H9 (cell line): ENCODE data around the gene SEMA6C. TPM values are rescaled to one million over a fixed set of nuclear protein-coding genes. Genes with fewer than 3 reads are reported as not detected.
"Not testable (repeated sequence)": the region's sequence is repeated elsewhere in the genome, so short reads cannot be mapped to it uniquely, and the experiment has no call there.

Experiments
- DNase-seq: peaks from one replicate; pipeline ENCODE4 v3.0.0-alpha.2; 2017
- H2AFZ ChIP-seq: one replicate; pipeline ENCODE4 v1.6.1; 2013; ENCODE audit warnings: mild to moderate bottlenecking, low read length, control low read depth, moderate library complexity
- H2AK5ac ChIP-seq: 2 replicates; pipeline ENCODE4 v1.6.1; 2013; ENCODE audit warnings: low read length, control low read depth, mixed read lengths; ENCODE audit not compliant: insufficient read length
- H2BK120ac ChIP-seq: one replicate; pipeline ENCODE4 v1.6.1; 2013; ENCODE audit warnings: low read depth, mild to moderate bottlenecking, low read length, control low read depth, inconsistent platforms; ENCODE audit not compliant: poor library complexity, severe bottlenecking
- H2BK12ac ChIP-seq: 2 replicates; pipeline ENCODE4 v1.6.1; 2013; ENCODE audit warnings: low read length, control low read depth, mixed read lengths, low read depth; ENCODE audit not compliant: insufficient read length
- H2BK15ac ChIP-seq: 2 replicates; pipeline ENCODE4 v1.6.1; 2013; ENCODE audit warnings: low read depth, low read length, control low read depth
- H2BK20ac ChIP-seq: one replicate; pipeline ENCODE4 v1.6.1; 2013; ENCODE audit warnings: low read depth, mild to moderate bottlenecking, low read length, control low read depth, inconsistent platforms; ENCODE audit not compliant: poor library complexity, severe bottlenecking
- H2BK5ac ChIP-seq: 2 replicates; pipeline ENCODE4 v1.6.1; 2013; ENCODE audit warnings: low read length, control low read depth, mixed read lengths; ENCODE audit not compliant: insufficient read length
- H3K14ac ChIP-seq: 2 replicates; pipeline ENCODE4 v1.6.1; 2013; ENCODE audit warnings: low read length, control low read depth; ENCODE audit not compliant: insufficient read depth
- H3K18ac ChIP-seq: 2 replicates; pipeline ENCODE4 v1.6.1; 2013; ENCODE audit warnings: low read depth, mild to moderate bottlenecking, mixed read lengths, low read length, control low read depth; ENCODE audit not compliant: insufficient read length
- H3K23ac ChIP-seq: 2 replicates; pipeline ENCODE4 v1.6.1; 2013; ENCODE audit warnings: low read length, control low read depth, mixed read lengths, low read depth; ENCODE audit not compliant: insufficient read length
- H3K23me2 ChIP-seq: 2 replicates; pipeline ENCODE4 v1.6.1; 2013; ENCODE audit warnings: low read depth, mild to moderate bottlenecking, mixed read lengths, low read length, control low read depth; ENCODE audit not compliant: insufficient read length, poor library complexity, severe bottlenecking
- H3K27ac ChIP-seq: 2 replicates; pipeline ENCODE4 v1.5.1; 2013; ENCODE audit warnings: low read length, control low read depth, mixed read lengths, low read depth; ENCODE audit not compliant: insufficient read length
- H3K27me3 ChIP-seq: 2 replicates; pipeline ENCODE4 v1.6.1; 2013; ENCODE audit warnings: low read length, control low read depth, inconsistent platforms; ENCODE audit not compliant: insufficient read depth
- H3K4ac ChIP-seq: 2 replicates; pipeline ENCODE4 v1.6.1; 2013; ENCODE audit warnings: low read depth, mild to moderate bottlenecking, control low read depth, inconsistent platforms, low read length, moderate library complexity
- H3K4me1 ChIP-seq: 2 replicates; pipeline ENCODE4 v1.6.1; 2013; ENCODE audit warnings: low read length, control low read depth, inconsistent platforms; ENCODE audit not compliant: insufficient read depth
- H3K4me2 ChIP-seq: 2 replicates; pipeline ENCODE4 v1.6.1; 2013; ENCODE audit warnings: low read length, control low read depth, mixed read lengths; ENCODE audit not compliant: insufficient read length, insufficient read depth
- H3K56ac ChIP-seq: 2 replicates; pipeline ENCODE4 v1.6.1; 2013; ENCODE audit warnings: low read depth, mild to moderate bottlenecking, mixed read lengths, low read length, control low read depth; ENCODE audit not compliant: insufficient read length
- H3K79me1 ChIP-seq: 2 replicates; pipeline ENCODE4 v1.6.1; 2013; ENCODE audit warnings: low read depth, mild to moderate bottlenecking, moderate library complexity, low read length, control low read depth, inconsistent platforms; ENCODE audit not compliant: insufficient read depth, poor library complexity, severe bottlenecking
- H3K79me2 ChIP-seq: 2 replicates; pipeline ENCODE4 v1.6.1; 2013; ENCODE audit warnings: low read length, control low read depth, inconsistent platforms; ENCODE audit not compliant: insufficient read depth
- H3K9ac ChIP-seq: 2 replicates; pipeline ENCODE4 v1.6.1; 2013; ENCODE audit warnings: low read length, control low read depth, mixed read lengths; ENCODE audit not compliant: insufficient read length; ENCODE audit errors: extremely low read depth
- H3K9me3 ChIP-seq: one replicate; pipeline ENCODE4 v1.6.1; 2013; ENCODE audit warnings: low read depth, low read length, inconsistent platforms; ENCODE audit not compliant: control insufficient read depth
- H3T11ph ChIP-seq: one replicate; pipeline ENCODE4 v1.6.1; 2013; ENCODE audit warnings: mild to moderate bottlenecking, low read length, control low read depth, inconsistent platforms
- H4K20me1 ChIP-seq: one replicate; pipeline ENCODE4 v1.6.1; 2013; ENCODE audit not compliant: control insufficient read depth, insufficient read length, insufficient read depth
- H4K5ac ChIP-seq: 2 replicates; pipeline ENCODE4 v1.6.1; 2013; ENCODE audit warnings: low read depth, mild to moderate bottlenecking, mixed read lengths, low read length, control low read depth; ENCODE audit not compliant: insufficient read length
- H4K8ac ChIP-seq: replicated peaks from 2 replicates; pipeline ENCODE4 v1.6.1; 2013; ENCODE audit warnings: low read length, control low read depth, mixed read lengths, low read depth; ENCODE audit not compliant: insufficient read length
- H4K91ac ChIP-seq: 2 replicates; pipeline ENCODE4 v1.6.1; 2013; ENCODE audit warnings: low read depth, mild to moderate bottlenecking, moderate library complexity, mixed read lengths, low read length, control low read depth; ENCODE audit not compliant: insufficient read length
- H3K27ac Mint-ChIP-seq, 3 experiments: 2 replicates in 2 of 3; 3 replicates in 1 of 3; pipeline ENCODE4 v1.8.0; 2020 to 2021; ENCODE audit warnings: mixed read lengths in 3 of 3, mild to moderate bottlenecking in 1 of 3, moderate library complexity in 1 of 3
- H3K27me3 Mint-ChIP-seq: 2 replicates; pipeline ENCODE4 v1.8.0; 2021; ENCODE audit warnings: low read depth, mild to moderate bottlenecking, moderate library complexity, mixed read lengths
- H3K36me3 Mint-ChIP-seq, 3 experiments: 2 replicates in 2 of 3; 3 replicates in 1 of 3; pipeline ENCODE4 v1.8.0; 2020 to 2021; ENCODE audit warnings: low read depth in 3 of 3, mixed read lengths in 3 of 3; ENCODE audit not compliant: insufficient read depth in 1 of 3
- H3K4me1 Mint-ChIP-seq, 2 experiments: 2 replicates each; pipeline ENCODE4 v1.8.0; 2020; ENCODE audit warnings: mixed read lengths in 2 of 2
- H3K4me3 Mint-ChIP-seq, 2 experiments: 2 replicates in 1 of 2; 3 replicates in 1 of 2; pipeline ENCODE4 v1.8.0; 2020 to 2021; ENCODE audit warnings: mild to moderate bottlenecking in 2 of 2, mixed read lengths in 2 of 2, moderate library complexity in 1 of 2
- H3K9me3 Mint-ChIP-seq, 2 experiments: 2 replicates in 1 of 2; 3 replicates in 1 of 2; pipeline ENCODE4 v1.8.0; 2020; ENCODE audit warnings: mild to moderate bottlenecking in 2 of 2, mixed read lengths in 2 of 2, moderate library complexity in 1 of 2
- whole genome bisulfite sequencing: extraction: QIAGEN DNeasy Blood & Tissue Kit; methylation state at CpG from one replicate; pipeline ENCODE4 v1.1.7; 2013; ENCODE audit warnings: missing lambda C conversion rate, low lambda C conversion rate, mixed read lengths; ENCODE audit not compliant: insufficient read length; ENCODE audit errors: extremely low coverage; 5-methylcytosine and 5-hydroxymethylcytosine counted together
- total RNA-seq: library from RNA; stranded (reverse); gene quantifications from 2 replicates; pipeline ENCODE4 v1.2.1, GENCODE V29; 2021

Gene SEMA6C
- total RNA-seq, 1 experiment from 2014 or later: 12.3 TPM

DNA sequence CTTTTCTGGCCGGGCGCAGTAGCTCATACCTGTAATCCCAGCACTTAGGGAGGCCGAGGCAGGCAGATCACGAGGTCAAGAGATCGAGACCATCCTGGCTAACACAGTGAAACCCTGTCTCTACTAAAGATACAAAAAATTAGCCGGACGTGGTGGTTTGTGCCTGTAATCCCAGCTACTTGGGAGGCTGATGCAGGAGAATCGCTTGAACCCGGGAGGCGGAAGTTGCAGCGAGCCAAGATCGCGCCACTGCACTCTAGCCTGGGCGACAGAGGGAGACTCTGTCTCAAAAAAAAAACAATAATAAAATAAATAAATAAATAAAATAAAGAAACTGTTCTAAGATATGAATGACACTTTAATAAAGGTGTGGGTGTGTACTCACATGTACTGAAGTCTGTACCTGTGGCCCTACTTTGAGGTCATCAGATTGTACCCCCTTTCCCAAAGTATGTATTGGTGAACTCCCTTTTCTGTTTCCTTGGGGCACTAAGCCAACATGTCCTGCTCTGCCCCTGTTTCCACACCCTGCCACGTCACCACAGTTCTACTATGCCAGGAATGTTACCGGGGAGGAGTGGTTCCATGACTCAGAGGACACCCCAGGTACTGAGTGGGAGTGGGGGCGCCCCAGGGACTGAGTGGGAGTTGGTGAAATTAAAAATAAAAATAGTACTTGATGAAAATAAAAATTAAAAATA lies 48.6 kb upstream of the SEMA6C start:
- not testable (repeated sequence) for H3T11ph ChIP-seq, H3K4me3 Mint-ChIP-seq, H2AK5ac ChIP-seq, H2AFZ ChIP-seq, H3K4me1 ChIP-seq, H2BK20ac ChIP-seq, H2BK5ac ChIP-seq, H3K36me3 Mint-ChIP-seq, H2BK15ac ChIP-seq, H3K9me3 Mint-ChIP-seq, H3K18ac ChIP-seq, H3K27me3 Mint-ChIP-seq, H2BK120ac ChIP-seq, H3K56ac ChIP-seq, H3K27me3 ChIP-seq, H4K8ac ChIP-seq, H3K23me2 ChIP-seq, H4K91ac ChIP-seq, H3K4me2 ChIP-seq, H3K9me3 ChIP-seq, H3K14ac ChIP-seq, DNase-seq, H2BK12ac ChIP-seq, H4K5ac ChIP-seq, H3K23ac ChIP-seq, H3K79me1 ChIP-seq, H3K4ac ChIP-seq, H3K27ac ChIP-seq, H3K27ac Mint-ChIP-seq, H3K9ac ChIP-seq, H4K20me1 ChIP-seq
- WGBS: no CpG with 5 or more reads among the region's 17 CpGs
- H3K79me2 ChIP-seq: peaks cover 14% of the 10 kb centered on the region; the same call in 1 of the 2 replicates
- peaks cover 15 to 18% of the 10 kb centered on the region in 2 experiments for H3K4me1 Mint-ChIP-seq
